Head of caudate nucleus (tissue), 42 donors: ENCODE data around the gene NDUFAF3.
"Not testable (repeated sequence)": the region's sequence is repeated elsewhere in the genome, so short reads cannot be mapped to it uniquely, and the experiment has no call there.

Experiments
- DNase-seq, 42 donors: peaks; one replicate each; pipeline versions ENCODE4 v3.0.0 to v3.0.0-alpha.2; 2020 to 2021; ENCODE audit warnings: mixed read lengths in 7 of 42
- intact Hi-C: fragments of 100-400 bp; cut with DNase I; formaldehyde crosslinking; loops from one replicate; pipeline ENCODE4 v1.15.0; 2022

NDUFAF3 gene

DNA sequence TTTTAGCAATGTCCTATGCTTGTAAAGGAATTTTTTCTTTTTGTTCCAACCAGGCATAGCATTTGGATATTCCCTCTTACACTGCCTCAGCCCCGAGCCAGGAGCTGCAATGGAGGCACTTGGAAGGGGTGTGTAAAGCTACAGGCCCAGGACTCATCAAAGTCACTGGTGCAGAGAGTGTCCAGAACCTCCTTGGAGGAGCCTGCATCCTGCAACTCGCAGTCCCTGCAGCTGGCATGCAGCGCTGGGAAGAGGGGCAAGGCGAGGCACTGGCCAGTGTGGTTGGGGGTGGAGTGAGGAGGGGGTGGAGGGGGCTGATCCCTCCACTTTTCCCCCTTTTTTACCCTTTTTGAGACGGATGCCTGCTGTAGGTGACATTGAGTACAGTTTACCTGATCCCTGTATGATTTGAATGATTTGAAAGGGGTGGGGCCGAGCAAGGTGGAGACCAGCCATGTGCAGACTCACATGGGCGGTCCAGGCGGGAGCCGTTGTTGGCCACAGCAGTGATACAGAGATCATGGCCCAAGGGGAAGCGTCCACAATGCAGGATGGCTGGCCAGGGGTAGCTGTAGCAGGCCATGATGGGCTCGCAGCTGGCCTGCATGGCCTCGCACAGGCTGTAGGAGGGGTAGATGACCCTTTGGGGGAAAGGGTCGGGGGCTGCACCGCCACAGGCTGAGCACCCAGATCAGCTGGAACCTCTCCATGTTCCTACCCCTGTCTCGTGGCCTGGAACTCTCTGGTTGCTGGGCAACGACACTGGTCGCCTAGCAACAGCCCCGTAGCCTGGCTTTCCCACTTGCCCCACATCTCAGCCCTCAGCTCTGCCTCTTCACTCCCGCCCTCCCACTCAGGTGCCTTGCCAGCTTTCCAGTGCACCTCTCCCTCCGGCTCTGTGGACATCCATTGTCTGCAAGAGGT is 23.9 kb upstream of the NDUFAF3 start:
- intact Hi-C loops = no loop called here
- DNase-seq = peak; percentile 58 to 91 (median 78)

DNA sequence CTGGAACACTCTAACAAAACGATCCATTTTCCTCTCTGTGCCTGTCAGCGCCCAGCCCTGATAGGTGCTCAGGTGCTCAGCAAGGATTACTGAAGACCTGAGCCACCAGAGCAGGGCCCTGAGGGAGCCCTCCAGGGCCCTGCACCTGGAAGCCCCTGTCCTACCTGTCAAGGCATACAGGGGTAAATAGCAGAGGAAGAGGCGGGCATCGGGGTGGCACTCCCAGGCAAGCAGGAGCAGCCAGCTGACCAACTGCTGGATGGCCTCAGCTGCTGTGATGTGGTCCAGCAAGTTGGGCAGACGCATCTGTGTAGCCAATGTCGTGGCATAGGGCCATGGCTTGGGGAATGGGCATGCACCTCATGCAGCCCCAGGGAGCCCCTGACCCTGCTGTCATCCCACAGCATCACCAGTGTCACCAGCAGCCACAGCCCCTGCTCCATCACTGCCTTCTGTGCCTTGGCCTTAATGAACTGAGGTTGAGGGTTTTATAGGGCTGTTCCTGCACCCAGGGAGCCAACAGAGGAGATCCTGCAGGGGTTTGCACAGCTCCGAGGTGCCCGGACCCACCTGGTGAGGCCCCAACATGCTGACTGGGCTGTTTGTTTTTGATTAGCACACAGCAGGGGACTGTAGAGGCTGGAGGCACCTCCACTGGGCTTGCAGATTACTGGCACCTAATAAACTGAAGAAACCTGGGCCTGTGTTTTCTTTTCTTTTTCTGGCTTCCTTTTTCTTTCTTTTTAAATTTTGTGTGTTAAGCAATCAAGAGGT is 22.6 kb upstream of the NDUFAF3 start:
- intact Hi-C loops = no loop called here
- DNase-seq = no peak

DNA sequence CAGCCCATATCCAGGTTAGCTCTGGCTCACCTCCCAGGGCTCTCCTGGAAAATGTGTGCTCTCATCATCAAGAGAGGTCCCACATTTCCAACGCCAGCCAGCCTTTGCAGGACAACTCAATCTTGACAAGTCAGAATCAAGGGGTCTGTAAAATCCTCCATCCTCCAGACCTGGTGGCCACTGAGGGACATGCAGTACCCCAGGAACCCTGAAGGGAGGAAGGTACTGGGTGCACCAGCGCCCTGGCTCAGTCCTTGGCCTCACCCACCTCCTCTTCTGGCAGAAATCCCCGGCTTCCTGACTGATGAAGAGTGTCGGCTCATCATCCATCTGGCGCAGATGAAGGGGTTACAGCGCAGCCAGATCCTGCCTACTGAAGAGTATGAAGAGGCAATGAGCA is 20.8 kb upstream of the NDUFAF3 start:
- no peak for DNase-seq

DNA sequence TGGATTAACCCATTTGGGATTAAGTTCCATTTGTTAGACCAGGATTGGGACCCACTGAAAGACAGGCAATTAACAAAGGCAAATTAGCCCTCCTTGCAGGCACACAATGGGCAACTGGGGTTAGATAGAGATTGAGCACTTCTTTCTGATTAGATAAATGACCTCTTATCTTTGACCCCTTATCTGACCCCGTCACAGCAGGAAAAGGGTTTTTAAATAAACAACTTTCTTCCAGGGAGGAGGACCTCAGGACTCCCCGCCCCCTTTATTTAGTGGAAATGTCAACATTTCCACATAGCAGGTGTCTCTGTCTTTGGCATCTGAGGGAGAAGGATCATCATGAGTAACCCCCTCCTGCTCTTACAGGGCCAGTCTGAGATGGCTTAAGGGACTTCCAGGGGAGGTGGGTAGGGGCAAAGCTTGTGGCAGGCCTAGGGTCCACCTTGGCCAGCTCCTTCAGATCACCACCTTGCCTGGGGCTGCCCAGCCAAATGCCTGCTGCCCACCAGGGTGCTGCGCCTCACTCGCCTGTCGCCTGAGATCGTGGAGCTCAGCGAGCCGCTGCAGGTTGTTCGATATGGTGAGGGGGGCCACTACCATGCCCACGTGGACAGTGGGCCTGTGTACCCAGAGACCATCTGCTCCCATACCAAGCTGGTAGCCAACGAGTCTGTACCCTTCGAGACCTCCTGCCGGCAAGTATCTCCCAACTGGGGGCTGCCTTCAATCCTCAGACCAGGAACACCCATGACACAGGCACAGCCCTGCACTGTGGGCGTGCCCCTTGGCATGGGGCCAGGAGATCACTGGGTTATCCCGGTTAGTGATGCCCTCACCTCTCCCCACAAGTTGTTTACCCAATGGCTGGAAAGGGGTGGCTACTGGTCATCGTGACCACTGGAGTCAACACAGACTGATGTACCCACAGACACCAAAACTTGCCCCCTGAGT is 17.3 kb upstream of the NDUFAF3 start:
- intact Hi-C loops = no loop called here
- peak in 6 of 42 donors; percentile 42 to 66 (median 57) for DNase-seq

More for the DNA sequence above, 20.8 kb upstream of the NDUFAF3 start:
- intact Hi-C loops = no loop called here

DNA sequence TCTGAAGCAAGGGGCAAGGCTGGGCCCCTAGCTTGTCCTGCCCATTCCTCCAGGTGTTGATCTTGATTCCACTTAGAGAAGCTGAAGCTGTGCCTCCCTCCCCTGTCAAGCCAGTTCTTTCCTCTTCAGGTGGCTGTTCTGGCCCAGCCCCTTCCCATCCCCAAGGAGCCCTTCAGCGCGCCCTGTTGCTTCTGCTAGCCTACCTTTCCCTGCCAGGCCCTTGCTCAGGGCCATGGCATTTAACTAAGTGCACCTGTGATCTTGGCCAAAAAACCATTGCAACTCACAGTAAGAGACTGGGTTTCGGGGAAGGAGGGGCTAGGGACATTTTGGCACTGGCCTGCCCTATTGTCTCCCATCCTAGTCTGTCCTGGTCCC is 16.6 kb upstream of the NDUFAF3 start:
- intact Hi-C loops = no loop called here

DNA sequence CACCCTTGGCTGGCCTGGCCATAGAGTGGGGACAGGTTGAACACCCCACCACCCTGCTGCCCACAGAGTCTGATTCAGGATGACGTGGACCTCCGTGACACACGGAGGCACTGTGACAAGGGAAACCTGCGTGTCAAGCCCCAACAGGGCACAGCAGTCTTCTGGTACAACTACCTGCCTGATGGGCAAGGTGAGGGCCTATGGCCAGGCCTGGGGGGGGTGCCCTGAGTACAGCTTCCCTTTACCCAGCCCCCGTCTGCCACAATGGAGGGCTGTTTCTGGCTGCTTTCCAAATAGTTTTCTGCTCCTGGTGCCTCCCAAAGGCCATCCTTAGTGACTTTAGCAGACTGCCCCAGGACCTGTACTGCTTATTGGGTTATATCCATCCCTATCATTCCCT is 15.9 kb upstream of the NDUFAF3 start:
- intact Hi-C loops = no loop called here
- no peak for DNase-seq

More for the DNA sequence above, 16.6 kb upstream of the NDUFAF3 start:
- DNase-seq = no peak

DNA sequence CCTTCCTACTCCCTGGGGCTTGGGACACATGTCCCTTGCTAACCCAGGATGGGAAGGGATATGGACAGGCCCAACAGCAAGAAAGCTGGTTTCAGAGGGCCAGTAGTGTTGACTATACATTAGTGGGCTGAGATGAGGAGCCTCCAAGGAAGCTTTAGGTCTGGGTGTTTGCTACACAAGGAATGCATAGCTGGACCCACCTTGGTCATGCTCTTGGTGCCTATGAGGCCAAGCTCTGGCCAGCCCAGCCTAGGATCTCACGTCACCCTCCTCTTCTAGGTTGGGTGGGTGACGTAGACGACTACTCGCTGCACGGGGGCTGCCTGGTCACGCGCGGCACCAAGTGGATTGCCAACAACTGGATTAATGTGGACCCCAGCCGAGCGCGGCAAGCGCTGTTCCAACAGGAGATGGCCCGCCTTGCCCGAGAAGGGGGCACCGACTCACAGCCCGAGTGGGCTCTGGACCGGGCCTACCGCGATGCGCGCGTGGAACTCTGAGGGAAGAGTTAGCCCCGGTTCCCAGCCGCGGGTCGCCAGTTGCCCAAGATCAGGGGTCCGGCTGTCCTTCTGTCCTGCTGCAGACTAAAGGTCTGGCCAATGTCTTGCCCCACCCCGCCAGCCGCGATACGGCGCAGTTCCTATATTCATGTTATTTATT is 15.4 kb upstream of the NDUFAF3 start:
- intact Hi-C loops = no loop called here
- DNase-seq = peak in 18 of 42 donors; percentile 28 to 66 (median 42)

DNA sequence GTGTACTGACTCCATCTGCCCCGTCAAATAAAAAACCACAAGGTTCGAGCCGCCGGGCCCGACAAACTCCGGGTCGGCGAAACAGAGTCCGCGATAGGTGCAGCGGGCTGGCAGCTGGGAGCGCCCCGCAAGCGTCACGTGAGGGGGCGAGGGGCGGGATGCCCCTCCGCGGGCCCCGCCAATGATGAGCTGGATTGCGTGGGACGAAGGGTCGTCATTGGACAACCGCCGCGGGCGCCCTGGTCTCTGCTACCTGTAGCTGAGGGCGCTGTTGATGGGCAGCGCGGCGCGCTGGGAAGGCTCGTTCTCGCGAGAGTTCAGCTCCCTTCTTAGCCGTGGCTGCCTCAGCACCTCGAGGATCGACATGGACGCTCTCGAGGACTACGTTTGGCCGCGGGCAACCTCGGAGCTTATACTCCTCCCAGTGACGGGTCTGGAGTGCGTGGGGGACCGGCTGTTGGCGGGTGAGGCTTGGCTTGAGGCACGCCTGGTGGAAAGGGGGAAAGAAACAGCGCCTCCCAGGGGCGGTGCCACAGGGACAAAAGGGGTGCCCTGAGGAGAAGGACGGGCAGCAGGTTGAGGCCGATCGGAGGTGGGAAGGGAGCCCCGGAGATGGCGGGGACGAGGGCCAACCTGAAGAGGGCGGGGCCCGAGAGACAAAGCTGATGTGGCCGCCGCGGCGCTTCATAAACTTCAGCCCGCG is 14.7 kb upstream of the NDUFAF3 start, which contains the start of gene WDR6:
WDR6 (plus strand) TSS at position 324 of the 703 bp plus-strand sequence; CDS start at position 365, 41 bp downstream.
- peak; percentile 86 to 98 (median 94) for DNase-seq
- intact Hi-C loops = no loop called here

DNA sequence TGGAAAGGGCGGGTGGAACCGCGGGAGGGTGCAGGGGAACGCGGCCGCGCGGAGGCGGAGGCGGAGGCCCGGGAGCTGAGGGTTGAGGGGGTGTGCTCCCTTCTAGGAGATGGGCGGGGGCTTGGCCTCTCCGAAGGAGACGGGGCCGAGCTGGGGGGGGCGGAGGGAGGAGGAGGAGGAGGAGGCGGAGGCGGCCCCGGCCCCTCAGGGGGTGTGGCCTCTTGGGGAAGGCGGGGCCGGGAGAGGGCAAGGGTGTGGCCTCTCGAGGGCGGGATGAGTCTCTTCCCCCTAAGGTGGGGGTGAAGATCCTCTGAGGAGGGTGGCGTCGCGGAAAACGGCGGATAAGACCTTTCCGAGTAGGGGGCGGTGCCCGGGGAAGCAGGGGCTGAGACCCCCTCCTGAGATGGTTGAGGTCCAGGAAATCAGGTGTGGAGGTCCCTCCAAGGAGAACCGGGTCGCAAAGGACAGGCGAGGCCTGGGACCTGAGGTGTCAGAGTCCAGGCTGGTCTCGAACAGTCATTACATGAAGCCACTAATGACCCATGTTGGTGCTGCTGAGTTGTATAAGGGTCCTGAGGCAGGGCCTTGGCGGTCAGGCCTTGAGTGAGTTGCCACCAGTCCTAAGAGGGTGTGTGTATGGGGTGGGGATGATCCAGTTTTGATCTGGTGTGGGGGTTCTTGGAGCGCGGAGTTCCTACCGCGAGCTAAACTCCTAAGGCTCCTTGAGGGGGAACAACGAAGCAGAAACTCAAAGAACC is 14.0 kb upstream of the NDUFAF3 start:
- DNase-seq = peak; percentile 43 to 92 (median 83)
- intact Hi-C loops = no loop called here

DNA sequence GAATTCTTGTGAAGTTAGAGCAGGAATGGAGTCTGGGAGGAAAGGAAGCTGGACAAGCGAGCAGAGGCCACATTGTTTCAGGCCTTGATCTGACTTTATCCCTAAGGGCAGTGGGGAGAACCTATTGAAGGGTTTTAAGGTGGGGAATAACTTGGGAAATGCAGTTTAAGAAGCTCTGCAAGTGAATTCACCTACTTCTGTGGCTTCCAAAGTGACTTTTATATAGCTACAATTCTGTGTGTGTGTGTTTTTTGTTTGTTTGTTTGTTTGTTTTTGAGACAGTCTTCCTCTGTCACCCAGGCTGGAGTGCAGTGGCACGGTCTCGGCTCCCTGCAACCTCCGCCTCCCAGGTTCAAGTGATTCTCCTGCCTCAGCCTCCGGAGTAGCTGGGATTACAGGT is 13.3 kb upstream of the NDUFAF3 start:
- DNase-seq, intact Hi-C loops: not testable (repeated sequence)

DNA sequence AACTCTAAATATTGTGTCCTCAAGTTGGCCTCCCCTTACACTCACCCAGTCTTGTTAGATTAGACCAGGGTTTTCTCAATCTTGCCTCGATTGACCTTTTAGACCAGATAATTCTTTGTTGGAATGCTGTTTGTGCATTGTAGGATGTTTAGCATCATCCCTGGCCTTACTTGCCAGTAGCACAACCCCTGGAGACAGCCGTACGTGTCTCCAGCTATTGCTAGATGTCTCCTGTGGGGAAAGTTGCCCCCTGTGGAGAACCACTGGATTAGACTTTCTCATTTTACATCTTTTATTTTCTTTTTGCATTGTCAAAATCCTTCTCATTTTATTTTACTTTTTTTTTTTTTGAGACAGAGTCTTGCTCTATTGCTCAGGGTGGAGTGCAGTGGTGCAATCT is 12.5 kb upstream of the NDUFAF3 start:
- DNase-seq = no peak
- intact Hi-C loops = no loop called here

DNA sequence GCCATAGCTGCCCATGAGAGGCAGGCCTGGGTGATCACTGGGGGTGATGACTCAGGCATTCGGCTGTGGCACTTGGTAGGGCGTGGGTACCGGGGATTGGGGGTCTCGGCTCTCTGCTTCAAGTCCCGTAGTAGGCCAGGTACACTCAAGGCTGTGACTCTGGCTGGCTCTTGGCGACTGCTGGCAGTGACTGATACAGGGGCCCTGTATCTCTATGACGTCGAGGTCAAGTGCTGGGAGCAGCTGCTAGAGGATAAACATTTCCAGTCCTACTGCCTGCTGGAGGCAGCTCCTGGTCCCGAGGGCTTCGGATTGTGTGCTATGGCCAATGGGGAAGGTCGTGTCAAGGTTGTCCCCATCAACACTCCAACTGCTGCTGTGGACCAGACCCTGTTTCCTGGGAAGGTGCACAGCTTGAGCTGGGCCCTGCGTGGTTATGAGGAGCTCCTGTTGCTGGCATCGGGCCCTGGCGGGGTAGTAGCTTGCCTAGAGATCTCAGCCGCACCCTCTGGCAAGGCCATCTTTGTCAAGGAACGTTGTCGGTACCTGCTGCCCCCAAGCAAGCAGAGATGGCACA is 9.4 kb upstream of the NDUFAF3 start:
- no peak for DNase-seq
- intact Hi-C loops = no loop called here

DNA sequence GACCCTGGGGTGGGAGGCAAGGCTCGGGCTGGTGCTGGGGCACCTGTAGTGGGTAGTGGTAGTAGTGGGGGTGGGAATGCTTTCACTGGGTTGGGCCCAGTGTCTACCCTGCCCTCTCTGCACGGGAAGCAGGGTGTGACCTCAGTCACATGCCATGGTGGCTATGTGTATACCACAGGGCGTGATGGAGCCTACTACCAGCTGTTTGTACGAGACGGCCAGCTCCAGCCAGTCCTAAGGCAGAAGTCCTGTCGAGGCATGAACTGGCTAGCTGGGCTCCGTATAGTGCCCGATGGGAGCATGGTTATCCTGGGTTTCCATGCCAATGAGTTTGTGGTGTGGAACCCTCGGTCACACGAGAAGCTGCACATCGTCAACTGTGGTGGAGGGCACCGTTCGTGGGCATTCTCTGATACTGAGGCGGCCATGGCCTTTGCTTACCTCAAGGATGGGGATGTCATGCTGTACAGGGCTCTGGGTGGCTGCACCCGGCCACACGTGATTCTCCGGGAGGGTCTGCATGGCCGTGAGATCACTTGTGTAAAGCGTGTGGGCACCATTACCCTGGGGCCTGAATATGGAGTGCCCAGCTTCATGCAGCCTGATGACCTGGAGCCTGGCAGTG is 8.7 kb upstream of the NDUFAF3 start:
- intact Hi-C loops = no loop called here
- no peak for DNase-seq

DNA sequence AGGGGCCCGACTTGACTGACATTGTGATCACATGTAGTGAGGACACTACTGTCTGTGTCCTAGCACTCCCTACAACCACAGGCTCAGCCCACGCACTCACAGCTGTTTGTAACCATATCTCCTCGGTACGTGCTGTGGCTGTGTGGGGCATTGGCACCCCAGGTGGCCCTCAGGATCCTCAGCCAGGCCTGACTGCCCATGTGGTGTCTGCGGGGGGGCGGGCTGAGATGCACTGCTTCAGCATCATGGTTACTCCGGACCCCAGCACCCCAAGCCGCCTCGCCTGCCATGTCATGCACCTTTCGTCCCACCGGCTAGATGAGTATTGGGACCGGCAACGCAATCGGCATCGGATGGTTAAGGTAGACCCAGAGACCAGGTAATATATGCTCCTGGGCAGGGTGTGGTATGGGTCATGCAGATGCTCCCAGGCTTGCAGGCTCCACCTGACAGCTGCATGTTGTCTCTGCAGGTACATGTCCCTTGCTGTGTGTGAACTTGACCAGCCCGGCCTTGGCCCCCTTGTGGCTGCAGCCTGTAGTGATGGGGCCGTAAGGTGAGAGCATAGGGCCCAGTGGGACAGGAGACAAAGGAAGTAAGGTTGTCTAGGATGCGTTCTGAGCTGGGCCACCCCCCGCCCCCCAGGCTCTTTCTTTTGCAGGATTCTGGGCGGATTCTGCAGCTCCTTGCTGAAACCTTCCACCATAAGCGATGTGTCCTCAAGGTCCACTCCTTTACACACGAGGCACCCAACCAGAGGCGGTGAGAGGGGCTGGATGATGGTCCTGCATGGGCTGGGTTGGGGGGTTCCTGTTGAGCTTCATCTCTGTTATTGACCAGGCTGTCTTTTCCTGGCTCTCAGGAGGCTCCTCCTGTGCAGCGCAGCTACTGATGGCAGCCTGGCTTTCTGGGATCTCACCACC is 7.9 kb upstream of the NDUFAF3 start:
- intact Hi-C loops = no loop called here
- peak in 1 of 42 donors; percentile 43 for DNase-seq

DNA sequence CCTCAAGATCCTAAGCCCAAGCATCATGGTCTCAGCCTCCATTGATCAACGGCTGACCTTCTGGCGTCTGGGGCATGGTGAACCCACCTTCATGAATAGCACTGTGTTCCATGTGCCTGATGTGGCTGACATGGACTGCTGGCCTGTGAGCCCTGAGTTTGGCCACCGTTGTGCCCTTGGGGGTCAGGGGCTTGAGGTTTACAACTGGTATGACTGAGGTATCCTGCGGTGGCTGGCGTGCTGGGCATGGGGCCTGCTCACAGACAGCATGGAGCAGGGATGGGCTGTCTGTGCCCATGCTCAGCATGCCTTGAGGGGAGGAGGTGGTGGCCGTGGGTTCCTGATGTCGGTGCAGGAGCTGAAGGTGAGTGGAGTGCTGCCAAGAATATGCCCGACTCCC is 6.8 kb upstream of the NDUFAF3 start:
- no peak for DNase-seq
- intact Hi-C loops = no loop called here
